OCI-LY1 (cell line): ENCODE data around the gene TPCN2.

Experiments used
- EZH2 ChIP-seq: fragments of 200-600 bp; sonication (generic), shearing (Covaris generic); IDR thresholded peaks from 2 replicates; pipeline ENCODE4 v1.8.0; 2017; ENCODE audit warnings: borderline replicate concordance, mixed run types, mild to moderate bottlenecking, antibody characterized with exemption, low read length, moderate library complexity, mixed read lengths
- TF ChIP-seq, protein P1 (sequence below): fragments of 200-600 bp; sonication (generic), shearing (Covaris generic); IDR thresholded peaks from 2 replicates; pipeline ENCODE4 v1.5.1; 2017; ENCODE audit warnings: mild to moderate bottlenecking, antibody characterized with exemption, low read length, moderate library complexity, mixed read lengths

DNA sequence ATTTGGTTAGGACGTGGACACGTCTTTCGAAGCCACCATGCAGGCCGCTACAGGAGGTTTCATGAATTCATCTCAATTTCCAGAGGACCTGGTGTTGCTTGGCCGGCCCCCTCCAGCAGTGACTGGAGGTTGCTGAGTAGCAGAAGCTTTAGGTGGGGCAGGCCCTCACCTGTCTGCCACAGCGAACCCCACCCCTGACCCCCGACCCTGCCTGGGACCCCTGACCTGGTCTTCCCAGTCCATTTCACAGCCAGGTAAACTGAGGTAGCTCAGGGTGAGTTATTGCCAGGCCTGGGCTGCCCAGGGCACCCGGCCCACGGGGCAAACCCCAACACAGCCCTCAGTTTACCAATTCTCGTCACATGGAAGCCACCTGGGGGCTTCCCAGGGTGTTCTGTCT is 67.9 kb downstream of the TPCN2 start:
- TF ChIP-seq, protein P1, sequence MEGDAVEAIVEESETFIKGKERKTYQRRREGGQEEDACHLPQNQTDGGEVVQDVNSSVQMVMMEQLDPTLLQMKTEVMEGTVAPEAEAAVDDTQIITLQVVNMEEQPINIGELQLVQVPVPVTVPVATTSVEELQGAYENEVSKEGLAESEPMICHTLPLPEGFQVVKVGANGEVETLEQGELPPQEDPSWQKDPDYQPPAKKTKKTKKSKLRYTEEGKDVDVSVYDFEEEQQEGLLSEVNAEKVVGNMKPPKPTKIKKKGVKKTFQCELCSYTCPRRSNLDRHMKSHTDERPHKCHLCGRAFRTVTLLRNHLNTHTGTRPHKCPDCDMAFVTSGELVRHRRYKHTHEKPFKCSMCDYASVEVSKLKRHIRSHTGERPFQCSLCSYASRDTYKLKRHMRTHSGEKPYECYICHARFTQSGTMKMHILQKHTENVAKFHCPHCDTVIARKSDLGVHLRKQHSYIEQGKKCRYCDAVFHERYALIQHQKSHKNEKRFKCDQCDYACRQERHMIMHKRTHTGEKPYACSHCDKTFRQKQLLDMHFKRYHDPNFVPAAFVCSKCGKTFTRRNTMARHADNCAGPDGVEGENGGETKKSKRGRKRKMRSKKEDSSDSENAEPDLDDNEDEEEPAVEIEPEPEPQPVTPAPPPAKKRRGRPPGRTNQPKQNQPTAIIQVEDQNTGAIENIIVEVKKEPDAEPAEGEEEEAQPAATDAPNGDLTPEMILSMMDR, result no peak
- TF ChIP-seq EZH2, result no peak
